Measurements from ENCODE around the gene TMEM52B.
A peak's percentile ranks its signal among the peaks of the same experiment; 100 is the strongest.

TMEM52B gene

GRCh38 chr12:10178821-10179220 lies at the start of gene TMEM52B:
TSS of gene TMEM52B (plus strand) at chr12:10179032. CDS start at chr12:10179575, 543 bp downstream.
- no peak for DNase-seq

- peak in 1 of 2 donors; percentile 23 for DNase-seq
Measured at GRCh38 chr12:10130042-10130441, 48.8 kb upstream of the TMEM52B start, which contains the start of gene CLEC7A. TSS of gene CLEC7A (minus strand) at chr12:10130199. CDS start at chr12:10130082, 117 bp downstream.

- peak in 1 of 2 donors; percentile 48 for DNase-seq
Measured at GRCh38 chr12:10131111-10131690, 47.6 kb upstream of the TMEM52B start.

- DNase-seq, result no peak
Measured at GRCh38 chr12:10132850-10133370, 45.9 kb upstream of the TMEM52B start.

GRCh38 chr12:10135126-10135525 lies 43.7 kb upstream of the TMEM52B start:
- DNase-seq, result no peak

GRCh38 chr12:10136637-10137205 lies 42.1 kb upstream of the TMEM52B start:
- no peak for DNase-seq

GRCh38 chr12:10140001-10140400 lies 38.8 kb upstream of the TMEM52B start:
- DNase-seq, result peak in 1 of 2 donors; percentile 81

- DNase-seq, result peak in 1 of 2 donors; percentile 77
Measured at GRCh38 chr12:10142976-10143589, 35.7 kb upstream of the TMEM52B start.

GRCh38 chr12:10147714-10148403 lies 31.0 kb upstream of the TMEM52B start:
- no peak for DNase-seq

GRCh38 chr12:10151621-10152020 lies 27.2 kb upstream of the TMEM52B start:
- DNase-seq, result no peak

GRCh38 chr12:10153271-10154144 lies 25.3 kb upstream of the TMEM52B start:
- DNase-seq, result peak; percentile 58 to 74

- DNase-seq, result no peak
Measured at GRCh38 chr12:10154145-10154496, 24.7 kb upstream of the TMEM52B start.

- no peak for DNase-seq
Measured at GRCh38 chr12:10155966-10156365, 22.9 kb upstream of the TMEM52B start.

GRCh38 chr12:10158406-10158805 lies 20.4 kb upstream of the TMEM52B start:
- no peak for DNase-seq

GRCh38 chr12:10159280-10159679 lies 19.6 kb upstream of the TMEM52B start:
- no peak for DNase-seq

GRCh38 chr12:10160617-10161385 lies 18.0 kb upstream of the TMEM52B start:
- no peak for DNase-seq

- DNase-seq, result no peak
Measured at GRCh38 chr12:10163084-10163483, 15.7 kb upstream of the TMEM52B start.

GRCh38 chr12:10165421-10165820 lies 13.4 kb upstream of the TMEM52B start:
- DNase-seq, result no peak

GRCh38 chr12:10167599-10167998 lies 11.2 kb upstream of the TMEM52B start:
- DNase-seq, result peak in 1 of 2 donors; percentile 55

- no peak for DNase-seq
Measured at GRCh38 chr12:10169104-10169503, 9.7 kb upstream of the TMEM52B start.

GRCh38 chr12:10170216-10170615 lies 8.6 kb upstream of the TMEM52B start:
- no peak for DNase-seq
